NOMO-1 treated with dmso at 0.1 percent for 144 hours (cell line): Measurements from ENCODE around the gene PCED1A.
"Not testable (repeated sequence)": the region's sequence is repeated elsewhere in the genome, so short reads cannot be mapped to it uniquely, and the experiment has no call there.

Experiments
- DNase-seq: peaks from one replicate; lab custom pipeline; 2025; ENCODE audit not compliant: unreplicated experiment; lab: John Stamatoyannopoulos, UW

PCED1A gene

DNA sequence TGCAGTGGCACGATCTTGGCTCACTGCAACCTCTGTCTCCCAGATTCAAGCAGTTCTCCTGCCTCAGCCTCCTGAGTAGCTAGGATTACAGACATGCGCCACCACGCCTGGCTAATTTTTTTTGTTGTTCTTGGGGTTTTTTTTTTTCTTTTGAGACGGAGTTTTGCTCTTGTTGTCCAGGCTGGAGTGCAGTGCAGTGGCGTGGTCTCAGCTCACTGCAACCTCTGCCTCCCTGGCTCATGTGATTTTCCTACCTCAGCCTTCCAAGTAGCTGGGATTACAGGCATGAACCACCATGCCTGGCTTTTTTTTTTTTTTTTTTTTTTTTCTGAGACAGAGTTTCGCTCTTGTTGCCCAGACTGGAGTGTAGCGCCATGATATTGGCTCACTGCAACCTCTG is 9.2 kb downstream of the PCED1A start:
- DNase-seq, result not testable (repeated sequence)

- DNase-seq, result no peak
These were observed 11.1 kb downstream of the PCED1A start for GRCh38 chr20:2829376-2829775.

- no peak for DNase-seq
These were observed 13.8 kb downstream of the PCED1A start for GRCh38 chr20:2826655-2827054.

DNA sequence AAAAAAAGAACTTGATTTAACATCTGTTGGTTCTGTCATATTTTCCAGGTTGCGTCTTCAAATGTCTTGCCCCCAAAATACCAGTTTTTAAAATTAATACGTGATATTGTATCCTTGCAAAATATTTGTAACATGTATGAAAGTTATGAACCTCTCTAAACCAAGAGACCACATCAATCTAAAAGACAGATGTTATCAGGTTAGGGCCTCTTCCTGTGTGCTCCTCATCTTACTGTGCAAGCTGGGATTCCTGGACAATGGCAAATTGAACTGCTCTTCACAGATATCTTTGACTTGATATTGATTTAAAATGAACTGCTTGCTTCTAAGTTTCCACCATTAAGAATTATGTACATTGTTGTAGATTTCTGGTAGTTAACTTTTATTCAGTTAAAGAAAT is 14.7 kb downstream of the PCED1A start:
- DNase-seq, result no peak

DNA sequence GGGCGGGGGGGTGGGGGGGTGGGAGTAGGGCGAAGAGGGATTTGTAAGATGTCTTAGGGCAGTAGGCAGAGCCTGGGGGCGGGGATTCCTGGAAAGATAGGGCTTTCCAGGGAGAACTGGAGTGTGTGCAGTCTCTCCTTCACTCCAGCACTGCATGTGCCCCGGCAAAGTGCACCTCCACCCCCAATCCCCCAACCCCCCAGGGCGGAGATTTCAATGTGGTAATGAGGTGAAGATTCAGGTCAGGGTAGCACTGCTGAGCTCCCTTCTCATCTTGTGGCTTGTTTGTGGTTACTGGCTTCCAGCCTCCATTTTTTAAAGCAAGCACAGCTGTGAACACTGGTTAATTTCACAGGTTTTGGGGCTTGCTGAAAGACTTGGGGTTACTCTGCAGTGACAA is 18.4 kb downstream of the PCED1A start:
- no peak for DNase-seq

- DNase-seq, result no peak
These were observed 19.3 kb downstream of the PCED1A start for GRCh38 chr20:2820896-2821869.

GRCh38 chr20:2820084-2820895 is 20.2 kb downstream of the PCED1A start:
- DNase-seq, result no peak

DNA sequence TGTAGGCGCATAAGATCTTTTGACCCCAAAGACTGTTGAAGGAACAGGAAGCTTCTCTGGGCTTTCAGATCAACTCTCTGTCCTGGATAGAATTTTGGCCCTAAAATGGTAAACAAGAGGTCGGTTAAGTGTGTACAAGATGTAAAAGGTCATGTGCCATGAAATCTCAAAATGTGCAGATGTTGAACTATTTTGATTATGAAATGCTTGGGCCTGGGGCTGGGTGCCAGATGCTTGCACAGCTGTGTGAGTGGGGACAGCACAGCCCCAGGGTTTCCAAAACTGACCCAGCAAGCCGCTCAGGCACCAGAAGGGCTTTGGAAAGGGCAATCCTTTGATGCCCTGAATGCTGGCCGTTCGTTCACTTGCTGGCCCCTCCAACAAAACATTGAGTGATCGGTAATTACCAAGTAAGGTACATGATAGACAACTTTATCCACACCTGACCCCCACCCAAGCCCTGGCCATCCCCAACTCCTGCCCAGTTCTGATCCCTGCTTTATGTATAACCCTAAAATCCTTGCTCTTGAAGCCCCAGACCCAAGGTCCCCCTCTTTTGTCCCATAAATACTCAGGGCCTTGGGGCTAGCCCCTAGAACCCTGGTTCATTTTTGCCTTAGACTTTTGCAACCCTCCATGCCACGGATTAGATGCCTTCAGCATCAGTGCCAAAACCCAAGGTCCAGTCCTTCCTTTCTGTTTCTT is 22.4 kb downstream of the PCED1A start:
- DNase-seq, result no peak

GRCh38 chr20:2817341-2817726 is 23.1 kb downstream of the PCED1A start:
- DNase-seq, result no peak

DNA sequence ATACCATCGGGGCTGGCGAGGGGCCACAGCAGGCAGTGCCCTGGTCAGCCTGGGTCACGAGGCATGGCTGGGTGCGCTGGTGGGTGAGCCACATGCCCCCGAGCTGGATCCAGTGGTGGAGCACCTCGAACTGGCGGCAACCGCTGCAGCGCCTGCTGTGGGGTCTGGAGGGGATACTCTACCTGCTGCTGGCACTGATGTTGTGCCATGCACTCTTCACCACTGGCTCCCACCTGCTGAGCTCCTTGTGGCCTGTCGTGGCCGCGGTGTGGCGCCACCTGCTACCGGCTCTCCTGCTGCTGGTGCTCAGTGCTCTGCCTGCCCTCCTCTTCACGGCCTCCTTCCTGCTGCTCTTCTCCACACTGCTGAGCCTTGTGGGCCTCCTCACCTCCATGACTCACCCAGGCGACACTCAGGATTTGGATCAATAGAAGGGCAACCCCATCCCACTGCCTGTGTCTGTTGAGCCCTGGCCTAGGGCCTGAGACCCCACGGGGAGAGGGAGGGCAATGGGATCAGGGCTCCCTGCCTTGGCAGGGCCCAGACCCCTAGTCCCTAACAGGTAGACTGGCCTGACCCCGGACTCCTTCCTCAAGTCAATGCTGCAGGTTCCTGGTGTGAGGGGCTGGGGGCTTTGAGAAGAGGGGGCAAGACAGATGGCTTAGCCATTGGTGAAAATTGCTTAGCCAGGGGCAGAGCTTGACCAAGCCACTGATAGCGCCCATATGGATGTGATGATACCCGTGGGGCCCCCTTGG is 23.7 kb downstream of the PCED1A start:
- no peak for DNase-seq

DNA sequence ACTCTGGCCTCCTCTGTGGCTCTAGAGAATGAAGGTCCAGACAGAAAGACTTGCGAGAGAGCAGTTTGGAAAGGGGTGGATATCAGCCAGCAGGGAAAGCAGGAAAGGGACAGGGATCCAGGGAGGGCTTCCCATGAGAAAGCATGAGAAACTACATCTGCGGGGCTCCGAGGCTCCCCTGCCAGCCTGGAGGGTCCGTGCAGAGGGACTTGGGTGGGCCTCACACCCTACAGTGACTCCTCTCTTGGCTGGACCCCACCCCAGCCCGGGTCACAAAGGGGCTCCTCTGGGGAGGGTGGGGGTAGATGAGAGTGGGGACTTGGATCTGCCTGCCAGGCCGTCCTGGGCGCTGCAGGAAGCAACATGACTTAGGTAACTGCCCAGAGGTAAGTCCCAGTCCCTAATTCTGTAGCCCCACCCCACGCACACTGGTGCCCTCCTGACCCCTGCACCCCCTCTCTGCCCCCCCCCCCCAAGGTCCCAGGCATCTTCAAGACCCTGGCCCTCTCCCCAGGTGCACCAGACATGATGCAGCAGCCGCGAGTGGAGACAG is 24.3 kb downstream of the PCED1A start, which contains the start of gene TMEM239:
Gene TMEM239 (plus strand): TSS at position 335 of the 553 bp plus-strand sequence. CDS start 191 bp downstream, at position 526.
- DNase-seq, result no peak

GRCh38 chr20:2815242-2815900 is 25.1 kb downstream of the PCED1A start:
- DNase-seq, result no peak

GRCh38 chr20:2814587-2815051 is 25.8 kb downstream of the PCED1A start, which contains the start of gene C20orf141:
TSS of gene C20orf141 (plus strand) at chr20:2814987. CDS start at chr20:2815185, 198 bp downstream.
- no peak for DNase-seq

GRCh38 chr20:2814076-2814475 is 26.4 kb downstream of the PCED1A start:
- no peak for DNase-seq

DNA sequence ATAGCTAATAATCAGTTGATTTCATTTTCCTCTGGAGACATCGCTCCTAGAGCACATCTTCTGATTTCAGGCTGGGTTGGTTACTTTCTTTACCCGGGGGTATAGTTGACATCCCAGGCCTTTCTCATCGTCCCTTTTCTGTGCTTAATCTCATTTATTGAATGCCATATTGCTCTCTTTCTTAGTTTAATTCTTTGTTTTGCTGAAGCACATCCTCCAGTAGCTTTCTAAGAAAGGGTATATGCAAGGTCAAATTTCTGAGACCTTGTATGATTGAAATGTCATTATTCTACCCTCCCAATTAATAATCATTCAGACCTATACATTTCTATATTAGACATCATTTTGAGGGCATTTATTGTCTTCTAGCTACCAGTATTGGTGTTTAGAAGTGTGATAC is 28.3 kb downstream of the PCED1A start:
- DNase-seq, result no peak

GRCh38 chr20:2809690-2810089 is 30.8 kb downstream of the PCED1A start:
- DNase-seq, result no peak

- DNase-seq, result not testable (repeated sequence)
These were observed 32.5 kb downstream of the PCED1A start for GRCh38 chr20:2807929-2808328.

DNA sequence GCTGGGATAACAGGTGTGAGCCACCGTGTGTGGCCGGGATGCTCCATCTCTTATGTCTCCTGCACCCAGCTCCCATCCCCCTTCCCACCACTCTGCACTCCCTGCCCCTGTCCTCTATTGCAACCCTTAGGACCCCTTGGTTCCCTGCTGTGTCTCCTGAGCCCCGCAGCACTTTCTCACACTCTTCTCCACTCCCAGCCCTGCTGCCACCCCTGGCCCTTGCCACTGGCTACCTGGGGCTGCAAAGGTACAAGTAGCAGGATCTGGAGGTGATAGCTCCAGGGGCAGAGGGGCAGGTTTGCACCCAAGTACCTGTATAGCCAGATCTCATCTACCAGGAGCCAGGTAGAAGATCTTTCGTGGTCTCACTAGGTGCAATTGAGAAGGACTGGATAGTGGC is 33.4 kb downstream of the PCED1A start:
- no peak for DNase-seq

DNA sequence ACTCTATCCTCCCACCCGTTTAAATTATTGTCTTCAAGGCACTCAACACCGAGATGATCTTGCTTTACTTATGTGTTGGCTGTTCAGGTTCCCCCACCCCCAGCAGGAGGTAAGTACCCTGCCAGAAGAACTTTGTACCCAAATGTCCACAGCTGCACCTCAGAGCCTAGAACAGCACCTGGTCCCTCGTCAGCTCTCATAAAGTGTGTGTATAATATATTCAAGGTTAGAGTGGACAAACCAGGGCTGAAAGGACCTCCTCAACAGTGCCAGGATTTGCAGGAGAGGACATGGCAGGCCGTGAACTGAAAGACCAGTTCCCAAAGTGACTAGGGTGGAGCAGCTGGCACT is 34.1 kb downstream of the PCED1A start:
- no peak for DNase-seq
